ENCODE data around the gene MYO1E.

The MYO1E gene

DNA sequence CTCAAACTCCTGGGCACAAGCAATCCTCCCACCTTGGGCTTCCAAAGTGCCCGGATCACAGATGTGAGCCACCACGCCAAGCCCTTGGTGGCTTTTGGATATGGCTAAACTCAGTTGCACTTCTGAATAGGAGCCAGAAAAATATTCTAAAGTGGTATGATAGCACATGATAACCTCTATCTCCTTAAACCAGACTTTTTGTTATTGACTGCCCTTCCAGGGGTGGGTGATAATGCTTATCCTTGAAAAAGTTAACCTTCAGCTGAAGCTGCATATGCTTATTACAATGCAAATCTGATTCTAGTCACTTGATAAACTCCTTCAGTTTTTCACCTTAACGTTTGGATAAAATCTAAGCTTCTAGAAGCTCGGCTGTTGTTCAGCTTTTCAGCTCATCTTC is 261.4 kb downstream of the MYO1E start (continued):
- TF ChIP-seq, protein P1, sequence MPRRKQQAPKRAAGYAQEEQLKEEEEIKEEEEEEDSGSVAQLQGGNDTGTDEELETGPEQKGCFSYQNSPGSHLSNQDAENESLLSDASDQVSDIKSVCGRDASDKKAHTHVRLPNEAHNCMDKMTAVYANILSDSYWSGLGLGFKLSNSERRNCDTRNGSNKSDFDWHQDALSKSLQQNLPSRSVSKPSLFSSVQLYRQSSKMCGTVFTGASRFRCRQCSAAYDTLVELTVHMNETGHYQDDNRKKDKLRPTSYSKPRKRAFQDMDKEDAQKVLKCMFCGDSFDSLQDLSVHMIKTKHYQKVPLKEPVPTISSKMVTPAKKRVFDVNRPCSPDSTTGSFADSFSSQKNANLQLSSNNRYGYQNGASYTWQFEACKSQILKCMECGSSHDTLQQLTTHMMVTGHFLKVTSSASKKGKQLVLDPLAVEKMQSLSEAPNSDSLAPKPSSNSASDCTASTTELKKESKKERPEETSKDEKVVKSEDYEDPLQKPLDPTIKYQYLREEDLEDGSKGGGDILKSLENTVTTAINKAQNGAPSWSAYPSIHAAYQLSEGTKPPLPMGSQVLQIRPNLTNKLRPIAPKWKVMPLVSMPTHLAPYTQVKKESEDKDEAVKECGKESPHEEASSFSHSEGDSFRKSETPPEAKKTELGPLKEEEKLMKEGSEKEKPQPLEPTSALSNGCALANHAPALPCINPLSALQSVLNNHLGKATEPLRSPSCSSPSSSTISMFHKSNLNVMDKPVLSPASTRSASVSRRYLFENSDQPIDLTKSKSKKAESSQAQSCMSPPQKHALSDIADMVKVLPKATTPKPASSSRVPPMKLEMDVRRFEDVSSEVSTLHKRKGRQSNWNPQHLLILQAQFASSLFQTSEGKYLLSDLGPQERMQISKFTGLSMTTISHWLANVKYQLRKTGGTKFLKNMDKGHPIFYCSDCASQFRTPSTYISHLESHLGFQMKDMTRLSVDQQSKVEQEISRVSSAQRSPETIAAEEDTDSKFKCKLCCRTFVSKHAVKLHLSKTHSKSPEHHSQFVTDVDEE (CRISPR knock-in tag; IDR thresholded peaks at IDR 0.05) = no peak
- no peak for TF ChIP-seq TOX (CRISPR knock-in tag; IDR thresholded peaks at IDR 0.05; ENCODE audit: borderline replicate concordance)
- no peak for TF ChIP-seq RARB (CRISPR knock-in tag; IDR thresholded peaks at IDR 0.05)
- TF ChIP-seq, protein P2, sequence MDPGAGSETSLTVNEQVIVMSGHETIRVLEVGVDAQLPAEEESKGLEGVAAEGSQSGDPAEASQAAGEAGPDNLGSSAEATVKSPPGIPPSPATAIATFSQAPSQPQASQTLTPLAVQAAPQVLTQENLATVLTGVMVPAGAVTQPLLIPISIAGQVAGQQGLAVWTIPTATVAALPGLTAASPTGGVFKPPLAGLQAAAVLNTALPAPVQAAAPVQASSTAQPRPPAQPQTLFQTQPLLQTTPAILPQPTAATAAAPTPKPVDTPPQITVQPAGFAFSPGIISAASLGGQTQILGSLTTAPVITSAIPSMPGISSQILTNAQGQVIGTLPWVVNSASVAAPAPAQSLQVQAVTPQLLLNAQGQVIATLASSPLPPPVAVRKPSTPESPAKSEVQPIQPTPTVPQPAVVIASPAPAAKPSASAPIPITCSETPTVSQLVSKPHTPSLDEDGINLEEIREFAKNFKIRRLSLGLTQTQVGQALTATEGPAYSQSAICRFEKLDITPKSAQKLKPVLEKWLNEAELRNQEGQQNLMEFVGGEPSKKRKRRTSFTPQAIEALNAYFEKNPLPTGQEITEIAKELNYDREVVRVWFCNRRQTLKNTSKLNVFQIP (CRISPR knock-in tag; IDR thresholded peaks at IDR 0.05; ENCODE audit: borderline replicate concordance, low read depth) = no peak
- no peak for TF ChIP-seq CSDC2 (CRISPR knock-in tag; IDR thresholded peaks at IDR 0.05)
- no peak for TF ChIP-seq ARNTL (CRISPR knock-in tag; IDR thresholded peaks at IDR 0.05; ENCODE audit: borderline replicate concordance, low read depth)

DNA sequence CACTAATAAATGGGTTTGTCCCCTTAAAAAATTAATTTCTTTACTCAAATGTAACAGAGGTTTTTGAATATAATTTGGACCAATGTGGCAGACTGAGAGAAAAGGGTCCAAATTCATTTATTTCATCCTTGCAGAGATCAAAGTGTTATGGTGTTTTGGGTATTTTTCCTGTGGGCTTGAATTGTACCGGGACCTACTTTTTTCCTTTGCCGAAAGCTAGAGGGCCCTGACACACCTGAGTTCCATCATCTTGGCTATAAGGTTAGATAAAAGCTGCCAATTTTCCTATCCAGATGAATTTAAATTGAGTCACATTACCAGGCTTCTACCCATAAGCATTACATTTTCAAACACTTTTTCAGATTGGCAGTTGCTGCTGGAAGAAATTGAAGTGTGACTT is 266.8 kb downstream of the MYO1E start:
- no peak for TF ChIP-seq CSDC2 (CRISPR knock-in tag; IDR thresholded peaks at IDR 0.05)
- no peak for TF ChIP-seq ZNF565 (CRISPR knock-in tag; conservative IDR thresholded peaks at IDR 0.05; ENCODE audit: low read depth)
- TF ChIP-seq, protein P2 (CRISPR knock-in tag; IDR thresholded peaks at IDR 0.05; ENCODE audit: borderline replicate concordance, low read depth) = no peak
- no peak for TF ChIP-seq ZNF70 (CRISPR knock-in tag; IDR thresholded peaks at IDR 0.05)
- TF ChIP-seq TCF4 (CRISPR knock-in tag; IDR thresholded peaks at IDR 0.05; ENCODE audit: borderline replicate concordance) = no peak
- no peak for TF ChIP-seq ZFP3 (CRISPR knock-in tag; IDR thresholded peaks at IDR 0.05)
- no peak for TF ChIP-seq GLIS3 (CRISPR knock-in tag; IDR thresholded peaks at IDR 0.05)
- TF ChIP-seq OSR1 (CRISPR knock-in tag; IDR thresholded peaks at IDR 0.05) = no peak
- TF ChIP-seq RARB (CRISPR knock-in tag; IDR thresholded peaks at IDR 0.05) = no peak
- TF ChIP-seq, protein P1 (CRISPR knock-in tag; IDR thresholded peaks at IDR 0.05) = no peak
- no peak for TF ChIP-seq ZFP30 (CRISPR knock-in tag; IDR thresholded peaks at IDR 0.05)
- no peak for TF ChIP-seq ARNTL (CRISPR knock-in tag; IDR thresholded peaks at IDR 0.05; ENCODE audit: borderline replicate concordance, low read depth)
- no peak for TF ChIP-seq PPARA (CRISPR knock-in tag; IDR thresholded peaks at IDR 0.05; ENCODE audit: borderline replicate concordance)
- TF ChIP-seq ZC3H10 (CRISPR knock-in tag; IDR thresholded peaks at IDR 0.05) = no peak
- no peak for TF ChIP-seq ESRRG (CRISPR knock-in tag; IDR thresholded peaks at IDR 0.05)
- no peak for TF ChIP-seq TOX (CRISPR knock-in tag; IDR thresholded peaks at IDR 0.05; ENCODE audit: borderline replicate concordance)
- no peak for TF ChIP-seq BACH2 (CRISPR knock-in tag; IDR thresholded peaks at IDR 0.05; ENCODE audit: borderline replicate concordance)
- no peak for ATAC-seq

DNA sequence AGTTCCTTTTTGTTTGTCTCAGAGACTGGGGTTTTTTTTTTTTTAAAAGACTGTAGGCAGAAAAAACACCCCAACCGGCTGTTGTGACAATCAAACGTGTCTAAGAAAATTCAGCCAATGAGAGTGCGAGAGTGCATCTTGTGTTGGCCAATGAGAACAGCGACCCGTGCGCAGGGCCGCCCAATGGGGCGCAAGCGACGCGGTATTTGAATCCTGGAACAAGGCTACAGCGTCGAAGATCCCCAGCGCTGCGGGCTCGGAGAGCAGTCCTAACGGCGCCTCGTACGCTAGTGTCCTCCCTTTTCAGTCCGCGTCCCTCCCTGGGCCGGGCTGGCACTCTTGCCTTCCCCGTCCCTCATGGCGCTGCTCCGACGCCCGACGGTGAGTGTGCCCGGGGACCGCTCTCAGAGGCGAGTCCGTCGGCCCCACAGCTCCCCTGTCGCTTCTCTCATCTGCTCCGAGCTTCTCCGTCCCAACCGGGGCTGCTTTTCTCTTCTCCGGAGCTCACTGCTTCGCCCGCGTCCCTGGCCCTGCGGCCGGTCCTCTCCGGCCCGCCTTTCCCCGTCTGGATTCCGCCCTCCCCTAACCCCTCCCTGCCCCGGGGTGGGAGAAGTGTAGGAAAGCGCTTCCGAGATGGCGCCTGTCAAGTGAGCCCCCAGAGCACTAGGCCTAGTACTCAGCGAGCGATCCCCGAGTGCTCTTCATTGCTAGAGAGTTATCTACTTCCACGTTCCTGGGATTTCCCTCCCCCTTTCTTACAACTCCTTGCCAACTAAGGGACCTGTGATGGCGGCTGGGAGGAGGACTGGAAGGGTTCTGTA is 267.5 kb downstream of the MYO1E start, which contains the start of gene CCNB2:
Gene CCNB2, plus strand, starts transcription at position 235 of the 821 bp plus-strand sequence. Its CDS starts 123 bp downstream, at position 358.
- peak; percentile 99 for ATAC-seq
- no peak for TF ChIP-seq GLIS3 (CRISPR knock-in tag; IDR thresholded peaks at IDR 0.05)
- no peak for TF ChIP-seq ESRRG (CRISPR knock-in tag; IDR thresholded peaks at IDR 0.05)
- no peak for TF ChIP-seq PPARA (CRISPR knock-in tag; IDR thresholded peaks at IDR 0.05; ENCODE audit: borderline replicate concordance)
- TF ChIP-seq ZFP3 (CRISPR knock-in tag; IDR thresholded peaks at IDR 0.05) = no peak
- TF ChIP-seq, protein P2 (CRISPR knock-in tag; IDR thresholded peaks at IDR 0.05; ENCODE audit: borderline replicate concordance, low read depth) = no peak
- no peak for TF ChIP-seq OSR1 (CRISPR knock-in tag; IDR thresholded peaks at IDR 0.05)
- TF ChIP-seq, protein P1 (CRISPR knock-in tag; IDR thresholded peaks at IDR 0.05) = no peak
- TF ChIP-seq ZNF8 (CRISPR knock-in tag; IDR thresholded peaks at IDR 0.05) = 0 out of 2 replicates have a peak, but pooled peaks have one; percentile 0
- no peak for TF ChIP-seq ZFP30 (CRISPR knock-in tag; IDR thresholded peaks at IDR 0.05)
